Activated naive CD4-positive, alpha-beta T cell treated with anti-CD3 and anti-CD28 coated beads for 36 hours (primary cell): Measurements from ENCODE around the gene TIMM44. TPM values are rescaled to one million over a fixed set of nuclear protein-coding genes. Genes with fewer than 3 reads are reported as not detected.

Experiments used
- CTCF ChIA-PET: fragments of 350-600 bp; sonication (Branson Sonifier 250); formaldehyde crosslinking; loops from one replicate; lab custom pipeline; 2021; ENCODE audit warnings: antibody characterized with exemption; lab: Charles Lee
- DNase-seq: peaks from one replicate; pipeline ENCODE4 v3.0.0-alpha.2; 2020
- H3K27ac Mint-ChIP-seq: one replicate; pipeline ENCODE4 v1.8.0; 2021; ENCODE audit warnings: mild to moderate bottlenecking, mixed read lengths
- H3K27me3 Mint-ChIP-seq: one replicate; pipeline ENCODE4 v1.8.0; 2021; ENCODE audit warnings: low read depth, mixed read lengths
- H3K36me3 Mint-ChIP-seq: one replicate; pipeline ENCODE4 v1.8.0; 2021; ENCODE audit warnings: low read depth, mixed read lengths
- H3K4me1 Mint-ChIP-seq: one replicate; pipeline ENCODE4 v1.8.0; 2021; ENCODE audit warnings: low read depth, mixed read lengths
- H3K4me3 Mint-ChIP-seq: one replicate; pipeline ENCODE4 v1.8.0; 2021; ENCODE audit warnings: mild to moderate bottlenecking, moderate library complexity, mixed read lengths
- H3K9me3 Mint-ChIP-seq: one replicate; pipeline ENCODE4 v1.8.0; 2021; ENCODE audit warnings: mixed read lengths
- intact Hi-C: fragments of 100-400 bp; cut with micrococcal nuclease; formaldehyde crosslinking; loops from one replicate; pipeline ENCODE4 v1.15.1; 2023
- total RNA-seq, 2 experiments: library from RNA; stranded (reverse); gene quantifications; one replicate each; pipeline ENCODE4 v1.2.3, GENCODE V29; 2021

The TIMM44 gene
- total RNA-seq, 2 experiments from 2014 or later, result 88.8 to 88.9 TPM

DNA sequence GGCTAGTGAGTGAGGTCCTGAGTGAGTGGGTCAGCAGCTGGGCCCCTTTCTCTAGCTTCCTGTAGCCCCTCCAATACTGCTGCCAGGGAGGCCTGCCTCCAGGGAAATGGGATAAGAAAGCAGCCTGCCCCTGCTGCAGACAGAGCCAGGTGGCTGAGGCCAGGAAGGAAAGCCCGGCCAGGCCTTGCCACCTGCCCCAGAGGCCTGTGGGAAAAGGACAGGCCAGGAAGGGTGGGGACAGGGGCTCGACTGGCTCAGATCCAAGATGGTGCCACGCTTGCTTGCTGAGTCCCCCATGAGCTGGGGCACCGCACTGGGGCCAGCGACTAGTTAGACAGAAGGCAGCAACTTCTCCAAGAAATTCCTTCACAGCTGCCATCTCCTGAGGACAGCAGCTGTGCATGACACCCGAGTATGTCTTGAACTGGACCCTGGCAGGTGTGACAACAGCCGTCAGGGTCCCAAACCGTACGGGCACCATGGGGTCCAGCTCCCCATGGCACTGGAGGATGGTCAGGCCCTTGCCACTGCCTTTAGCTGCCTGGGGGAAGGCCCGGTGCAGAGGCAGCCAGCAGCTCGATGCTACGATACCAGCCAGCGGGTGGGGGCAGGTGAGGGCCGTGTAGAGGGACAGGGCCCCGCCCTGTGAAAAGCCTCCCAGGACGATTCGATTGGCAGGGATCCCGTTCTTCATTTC is 64.2 kb downstream of the TIMM44 start:
- H3K4me3 Mint-ChIP-seq, result no peak overlapping the region
- CTCF ChIA-PET, result interaction anchor here (1.0 kb wide), 1 partner anchor 10 kb away, joined by 3 read pairs; no protein-coding TSS in a partner anchor

DNA sequence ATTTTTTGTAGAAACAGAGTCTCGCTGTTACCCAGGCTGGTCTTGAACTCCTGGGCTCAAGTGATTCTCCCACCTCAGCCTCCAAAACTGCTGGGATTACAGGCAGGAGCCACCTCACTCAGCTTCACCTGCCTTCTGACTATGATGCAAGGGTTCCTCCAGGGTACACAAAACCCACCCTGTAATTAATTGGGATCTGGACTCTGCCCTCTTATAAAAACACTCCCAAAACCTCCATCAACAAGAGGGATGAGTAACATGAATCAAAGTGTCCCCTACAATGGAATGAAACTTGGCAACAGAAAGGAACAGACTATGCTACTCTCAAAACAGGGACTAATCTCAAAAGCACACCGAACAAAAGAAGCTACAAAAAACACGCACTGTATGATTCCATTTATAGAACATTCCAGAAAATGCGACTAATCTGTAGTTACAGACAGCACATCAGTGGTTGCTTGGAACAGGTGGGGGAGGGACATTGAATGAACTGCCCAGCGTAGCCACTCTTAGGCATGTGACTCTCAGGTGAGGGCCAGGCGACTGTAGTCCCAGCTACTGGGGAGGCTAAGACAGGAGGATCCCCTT is 66.1 kb downstream of the TIMM44 start:
- peaks cover 9% of the 10 kb centered on the region for H3K4me1 Mint-ChIP-seq
- DNase-seq, result no peak
- H3K4me3 Mint-ChIP-seq, result no peak overlapping the region
- H3K36me3 Mint-ChIP-seq, result no peaks in the 10 kb centered on the region
- H3K9me3 Mint-ChIP-seq, result no peaks in the 10 kb centered on the region
- peaks cover 15% of the 10 kb centered on the region for H3K27me3 Mint-ChIP-seq
- CTCF ChIA-PET, result interaction anchor here (0.8 kb wide), 1 partner anchor 8 kb away, joined by 4 read pairs; no protein-coding TSS in a partner anchor
- H3K27ac Mint-ChIP-seq, result no peak overlapping the region
- intact Hi-C loops, result no loop called here

More for the DNA sequence above, 64.2 kb downstream of the TIMM44 start:
- Mint-ChIP-seq H3K9me3 (no peaks in the 10 kb centered on the region), H3K27ac (no peak overlapping the region), H3K27me3 (peaks cover 7% of the 10 kb centered on the region), H3K4me1 (peaks cover 2% of the 10 kb centered on the region), H3K36me3 (no peaks in the 10 kb centered on the region)
- intact Hi-C loops, result no loop called here
- DNase-seq, result no peak

Other genes starting within 250 kb of the TIMM44 start
- gene FCER2, start 241.5 kb downstream of the TIMM44 start, total RNA-seq, result under 1 TPM; 0.86 to 0.89 TPM
- not detected for gene CLEC4G, start 211.6 kb downstream of the TIMM44 start, total RNA-seq
- gene CD209, start 196.1 kb downstream of the TIMM44 start, total RNA-seq, result not detected
- gene CLEC4M, start 180.4 kb downstream of the TIMM44 start, total RNA-seq, result not detected
- gene EVI5L, start 113.4 kb downstream of the TIMM44 start, total RNA-seq, result 1 to 10 TPM; 5.2 TPM
- under 1 TPM; 0.07 to 0.12 TPM for gene PRR36, start 69.3 kb downstream of the TIMM44 start, total RNA-seq
- not detected for gene LRRC8E, start 55.2 kb downstream of the TIMM44 start, total RNA-seq
- 10 to 100 TPM; 39.1 to 39.8 TPM for gene MAP2K7, start 39.8 kb downstream of the TIMM44 start, total RNA-seq
- 1 to 10 TPM; 1.7 to 3.7 TPM for gene TGFBR3L, start 28.8 kb downstream of the TIMM44 start, total RNA-seq
- 10 to 100 TPM; 10.9 to 12.4 TPM for gene SNAPC2, start 23.3 kb downstream of the TIMM44 start, total RNA-seq
- under 1 TPM in 1 of 2 experiments, not detected in 1; 0.43 TPM for gene CTXN1, start 17.5 kb downstream of the TIMM44 start, total RNA-seq
- 100 to 1,000 TPM; 135 to 140 TPM for gene ELAVL1, start 62.0 kb upstream of the TIMM44 start, total RNA-seq
- not detected for gene CCL25, start 109.1 kb upstream of the TIMM44 start, total RNA-seq
- not detected for gene FBN3, start 205.9 kb upstream of the TIMM44 start, total RNA-seq